Hematopoietic multipotent progenitor cell treated with erythropoietin and hydrocortisone succinate and interleukin-3 and kit ligand, for 6 days (in vitro differentiated cells): Measurements from ENCODE around the gene FBXL4.
"Not testable (repeated sequence)": the region's sequence is repeated elsewhere in the genome, so short reads cannot be mapped to it uniquely, and the experiment has no call there.

Experiments
- DNase-seq: peaks from one replicate; pipeline ENCODE4 v3.0.0-alpha.2; 2015

FBXL4 gene

DNA sequence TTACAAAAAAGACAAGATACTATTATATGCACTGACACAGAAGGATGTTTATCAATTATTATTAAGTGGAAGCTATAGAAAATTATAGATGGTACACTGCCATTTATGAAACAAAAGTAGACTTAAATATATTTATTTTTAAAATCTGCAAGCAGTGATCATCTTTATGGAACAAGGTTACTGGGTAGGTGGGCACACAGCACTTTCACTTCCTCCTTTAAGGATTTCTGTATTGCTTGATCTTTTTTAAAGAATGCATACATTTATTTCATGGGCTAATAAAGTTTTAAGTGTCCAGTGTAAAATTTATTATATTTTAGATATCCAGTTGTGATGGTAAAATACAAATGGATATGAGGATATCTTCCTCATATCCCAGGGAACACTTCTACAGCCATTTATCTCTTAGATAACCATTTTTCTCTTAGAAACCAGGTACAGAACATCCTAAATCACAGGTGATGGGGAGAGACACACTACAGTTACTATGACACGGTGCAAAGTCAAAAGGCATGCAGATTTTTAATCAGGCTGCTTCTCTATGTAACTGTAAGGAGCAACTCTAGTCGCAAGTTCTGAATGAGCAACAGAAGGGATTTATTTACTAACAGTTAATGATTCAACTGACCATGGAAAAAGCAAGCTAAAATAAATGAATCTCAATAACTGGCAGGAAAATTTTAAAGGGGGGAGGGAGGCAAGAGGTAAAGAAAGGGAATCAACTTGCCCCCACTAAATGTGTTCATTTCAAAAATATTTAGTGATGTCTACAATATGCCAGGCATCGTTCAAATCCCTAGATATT, 2.2 kb downstream of the FBXL4 start:
- no peak for DNase-seq

DNA sequence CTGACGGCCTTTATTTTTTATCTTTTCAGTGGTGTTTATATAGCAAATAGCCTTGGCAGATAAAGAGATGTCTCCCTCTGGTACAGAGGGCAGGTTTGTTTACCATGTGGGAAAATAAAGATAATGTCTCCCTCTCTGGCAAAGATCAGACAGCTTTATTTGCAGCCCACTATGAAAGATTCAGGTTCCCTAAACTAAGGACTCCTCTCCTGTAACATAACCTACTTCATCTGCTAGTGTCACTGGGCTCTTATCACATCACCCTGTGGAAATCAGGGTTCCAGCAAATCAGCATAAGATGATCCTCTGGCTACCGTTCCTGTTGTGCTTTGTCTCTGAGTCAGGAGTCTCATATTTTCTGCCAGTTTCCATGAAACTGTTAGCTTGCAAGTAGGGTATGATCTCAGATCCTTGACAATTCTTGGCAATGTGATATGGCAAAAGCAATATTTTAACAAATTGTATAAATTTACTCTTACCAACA, 3.1 kb downstream of the FBXL4 start:
- DNase-seq: peak; percentile 16

DNA sequence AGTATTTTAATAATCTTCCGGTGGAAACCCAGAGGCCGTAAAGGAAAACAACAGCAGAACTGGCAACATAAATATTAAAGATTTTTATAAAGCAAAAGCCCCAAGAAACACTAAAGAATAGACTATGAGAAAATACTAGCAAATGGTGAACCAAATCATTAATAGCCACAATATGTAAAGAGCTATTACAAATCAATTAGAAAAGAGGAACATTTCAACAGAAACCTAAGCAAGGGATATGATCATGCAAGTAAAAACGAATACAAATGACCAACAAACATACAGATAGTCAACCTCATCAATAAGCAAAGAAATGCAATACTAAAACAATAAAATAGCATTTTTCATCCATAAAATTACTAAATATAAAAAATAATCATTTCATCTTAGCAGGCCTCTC, 3.6 kb downstream of the FBXL4 start:
- DNase-seq: no peak

- DNase-seq: peak; percentile 32
Observed at GRCh38 chr6:98942263-98942803, 5.4 kb downstream of the FBXL4 start.

- no peak for DNase-seq
Observed at GRCh38 chr6:98941319-98941718, 6.4 kb downstream of the FBXL4 start.

DNA sequence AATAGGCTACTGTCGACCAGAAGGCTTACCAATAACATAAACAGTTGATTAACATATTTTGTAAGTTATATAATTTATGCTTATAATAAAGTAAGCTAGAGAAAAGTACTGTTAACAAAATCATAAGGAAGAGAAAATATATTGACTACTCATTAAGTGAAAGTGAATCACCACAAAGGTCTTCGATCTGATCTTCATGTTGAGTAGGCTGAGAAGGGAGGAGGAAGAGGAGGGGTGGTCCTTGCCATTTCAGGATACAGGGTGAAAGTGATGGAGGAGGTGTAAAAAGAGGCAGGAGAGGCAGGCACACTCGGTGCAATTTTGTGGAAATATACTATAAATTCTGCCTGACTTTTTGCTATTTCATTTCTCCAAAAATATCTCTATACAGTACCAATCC, 10.4 kb downstream of the FBXL4 start:
- no peak for DNase-seq

DNA sequence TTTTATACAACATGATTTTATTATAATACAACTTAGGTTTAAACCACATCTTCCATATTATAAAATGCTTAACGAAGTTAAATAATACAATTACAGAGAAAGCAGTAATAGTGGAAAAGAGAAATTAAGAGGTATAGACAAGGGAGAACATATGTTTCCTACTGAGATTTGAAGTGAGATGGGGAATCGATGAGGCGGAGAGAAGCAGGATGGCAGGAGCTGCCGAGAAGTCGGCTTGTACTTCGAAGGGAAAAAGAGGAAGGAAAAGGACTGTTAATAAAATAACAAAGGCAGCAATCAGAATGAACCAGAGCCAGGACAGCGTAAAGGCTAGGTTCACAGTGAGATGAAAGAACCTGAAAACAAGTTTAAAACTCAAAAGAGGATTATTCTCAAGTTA, 15.4 kb downstream of the FBXL4 start:
- DNase-seq: peak; percentile 21

- DNase-seq: no peak
Observed at GRCh38 chr6:98931696-98932095, 16.1 kb downstream of the FBXL4 start.

- DNase-seq: no peak
Observed at GRCh38 chr6:98929498-98930060, 18.2 kb downstream of the FBXL4 start.

- DNase-seq: no peak
Observed at GRCh38 chr6:98928688-98929087, 19.1 kb downstream of the FBXL4 start.

DNA sequence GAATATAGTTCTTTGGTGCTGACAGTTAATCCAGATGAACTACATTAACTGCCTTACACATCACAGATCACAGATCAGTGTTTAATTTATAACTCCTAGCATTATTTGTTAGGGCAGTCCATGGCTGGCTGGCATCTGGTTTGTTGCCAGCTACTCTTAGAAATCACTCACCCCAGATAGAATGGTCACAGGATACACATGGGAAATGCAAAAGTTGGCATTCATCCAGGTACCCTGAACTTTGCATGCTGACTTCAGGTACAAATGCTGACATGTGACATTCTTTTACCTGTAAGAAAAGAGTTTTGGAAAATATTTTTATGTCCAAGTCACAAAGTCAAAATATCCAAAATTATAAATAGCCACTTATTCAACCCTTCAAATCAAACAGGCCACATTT, 20.2 kb downstream of the FBXL4 start:
- peak; percentile 12 for DNase-seq

DNA sequence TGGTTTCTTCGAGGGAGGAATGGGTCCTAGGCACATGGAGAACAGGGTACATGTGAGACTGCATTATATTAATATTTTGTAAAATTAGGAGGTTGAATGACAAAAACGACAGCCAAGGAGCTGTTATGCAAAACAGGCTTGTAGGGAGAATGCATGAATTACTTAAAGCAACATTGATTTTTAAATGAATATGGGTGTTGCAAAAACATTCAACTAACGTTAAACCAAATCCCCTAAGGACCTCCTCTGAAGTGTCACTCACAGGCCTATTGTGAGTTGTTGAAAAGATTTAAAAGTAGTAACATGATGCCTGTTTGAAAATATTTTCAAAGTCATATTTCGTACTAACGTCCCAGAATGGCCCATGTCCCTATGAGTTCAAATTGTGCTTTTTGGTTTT, 21.9 kb downstream of the FBXL4 start:
- DNase-seq: no peak

DNA sequence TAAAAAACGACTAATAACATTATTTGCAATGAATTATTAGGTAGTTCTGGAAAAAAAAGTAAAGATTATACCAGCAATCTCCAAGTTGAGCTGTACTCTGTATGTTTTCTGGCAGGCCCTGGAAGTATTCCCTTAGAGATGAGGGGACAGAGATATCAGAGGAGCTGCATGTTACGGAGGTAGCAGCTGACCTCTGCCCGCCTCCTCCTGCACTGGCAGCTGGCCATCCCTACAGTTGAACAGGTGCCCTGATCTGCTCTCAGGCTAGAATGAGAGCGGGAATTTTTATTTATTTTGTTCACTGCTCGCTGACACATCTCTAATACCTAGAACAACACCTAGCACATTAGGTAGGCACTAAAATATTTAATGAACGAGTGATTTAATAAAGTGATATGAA, 23.1 kb downstream of the FBXL4 start:
- no peak for DNase-seq

DNA sequence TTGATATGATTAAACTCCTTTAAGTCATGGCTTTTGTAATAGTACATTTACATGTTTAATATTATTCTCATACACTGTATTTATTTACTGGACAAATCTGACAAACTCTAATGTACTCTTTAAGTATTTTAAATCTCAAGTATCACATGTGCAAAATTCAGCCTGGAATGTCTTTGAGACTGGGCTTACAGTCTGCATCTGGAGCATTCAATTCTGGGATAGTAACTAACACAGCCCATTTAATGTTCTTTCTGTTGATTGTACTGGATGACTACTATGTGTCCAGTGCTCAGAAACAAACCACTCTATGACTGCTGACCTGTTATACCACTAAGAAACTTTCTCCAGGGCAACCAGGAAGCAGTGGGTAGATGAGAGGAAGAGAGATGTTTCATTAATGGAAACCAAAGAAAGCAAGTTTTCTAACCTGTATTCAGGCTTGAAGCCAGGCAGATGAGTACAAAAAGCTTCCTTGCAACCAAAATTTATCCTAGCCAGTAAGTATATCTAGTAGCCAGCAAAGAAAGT, 26.8 kb downstream of the FBXL4 start:
- DNase-seq: no peak

GRCh38 chr6:98910946-98911345, 36.8 kb downstream of the FBXL4 start:
- not testable (repeated sequence) for DNase-seq

GRCh38 chr6:98909236-98909635, 38.5 kb downstream of the FBXL4 start:
- DNase-seq: no peak

DNA sequence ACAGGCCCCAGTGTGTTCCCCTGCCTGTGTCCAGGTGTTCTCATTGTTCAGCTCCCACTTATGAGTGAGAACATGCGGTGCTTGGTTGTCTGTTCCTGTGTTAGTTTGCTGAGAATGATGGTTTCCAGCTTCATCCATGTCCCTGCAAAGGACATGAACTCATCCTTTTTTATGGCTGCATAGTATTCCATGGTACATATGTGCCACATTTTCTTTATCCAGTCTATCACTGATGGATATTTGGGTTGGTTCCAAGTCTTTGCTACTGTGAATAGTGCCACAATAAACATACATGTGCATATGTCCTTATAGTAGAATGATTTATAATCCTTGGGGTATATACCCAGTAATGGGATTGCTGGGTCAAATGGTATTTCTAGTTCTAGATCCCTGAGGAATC, 41.4 kb downstream of the FBXL4 start:
- DNase-seq: not testable (repeated sequence)

GRCh38 chr6:98905759-98906158, 42.0 kb downstream of the FBXL4 start:
- DNase-seq: no peak

- DNase-seq: no peak
Observed at GRCh38 chr6:98904096-98904495, 43.6 kb downstream of the FBXL4 start.

DNA sequence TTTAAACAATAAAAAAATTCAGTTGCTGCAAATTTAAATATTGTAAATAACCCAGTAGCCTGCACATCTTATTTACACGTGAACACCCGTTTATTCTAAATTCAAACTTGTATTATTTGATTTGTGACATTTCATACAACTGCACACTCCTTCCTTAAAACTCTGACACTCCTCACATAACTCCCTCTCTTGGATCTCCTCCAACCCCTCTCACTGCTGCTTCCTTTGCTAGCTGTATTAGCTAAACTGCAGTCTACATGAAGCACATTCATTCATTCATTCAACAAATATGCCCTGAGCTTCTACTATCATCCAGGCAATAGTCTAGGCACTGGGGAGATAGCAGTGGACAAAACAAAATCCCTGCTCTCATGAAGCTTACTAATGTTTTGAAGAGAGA, 47.0 kb downstream of the FBXL4 start:
- DNase-seq: no peak

DNA sequence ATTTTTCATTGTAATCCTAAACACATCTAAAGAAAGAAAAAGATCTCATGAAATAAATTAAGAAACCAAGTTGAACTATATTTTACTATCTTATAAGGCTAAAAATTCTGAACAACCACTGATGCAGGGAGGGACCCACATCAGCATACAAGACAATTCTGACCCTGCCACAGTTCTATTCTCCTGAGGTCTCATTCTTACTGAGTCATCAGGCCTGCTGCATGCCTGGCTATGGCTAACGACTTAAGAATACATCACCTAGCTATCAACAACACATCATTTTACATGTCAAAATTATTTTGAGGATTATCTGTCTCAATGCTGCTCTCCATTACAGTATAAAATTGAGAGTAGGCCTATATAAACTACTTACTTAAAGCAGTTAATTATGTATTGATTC, 52.9 kb downstream of the FBXL4 start:
- DNase-seq: no peak

GRCh38 chr6:98887650-98888049, 60.1 kb downstream of the FBXL4 start:
- DNase-seq: no peak

GRCh38 chr6:98885330-98885729, 62.4 kb downstream of the FBXL4 start:
- no peak for DNase-seq

- no peak for DNase-seq
Observed at GRCh38 chr6:98880486-98880885, 67.3 kb downstream of the FBXL4 start.
